Gastroesophageal sphincter (tissue), 3 donors: ENCODE measurements around the gene MATN1.

ENCODE experiments used
- EP300 ChIP-seq: sonication (generic); formaldehyde crosslinking; IDR thresholded peaks from one replicate; pipeline ENCODE4 v1.6.1; 2017; ENCODE audit warnings: antibody characterized with exemption, mild to moderate bottlenecking
- POLR2A ChIP-seq, 2 donors: fragments of 450-650 bp; IDR thresholded peaks; one replicate each; pipeline ENCODE4 v1.6.1; 2017; ENCODE audit warnings: antibody characterized with exemption in 2 of 2, mild to moderate bottlenecking in 2 of 2, moderate library complexity in 1 of 2
- TF ChIP-seq, protein P1 (sequence below), 4 experiments: fragments of 200-600 bp in 2 of 4; fragments of 450-650 bp in 2 of 4; sonication (generic) in 1 of 4; IDR thresholded peaks; one replicate each; pipeline ENCODE4 v1.5.1; 2017 to 2019; ENCODE audit warnings: antibody characterized with exemption in 4 of 4, mild to moderate bottlenecking in 2 of 4, moderate library complexity in 2 of 4

DNA sequence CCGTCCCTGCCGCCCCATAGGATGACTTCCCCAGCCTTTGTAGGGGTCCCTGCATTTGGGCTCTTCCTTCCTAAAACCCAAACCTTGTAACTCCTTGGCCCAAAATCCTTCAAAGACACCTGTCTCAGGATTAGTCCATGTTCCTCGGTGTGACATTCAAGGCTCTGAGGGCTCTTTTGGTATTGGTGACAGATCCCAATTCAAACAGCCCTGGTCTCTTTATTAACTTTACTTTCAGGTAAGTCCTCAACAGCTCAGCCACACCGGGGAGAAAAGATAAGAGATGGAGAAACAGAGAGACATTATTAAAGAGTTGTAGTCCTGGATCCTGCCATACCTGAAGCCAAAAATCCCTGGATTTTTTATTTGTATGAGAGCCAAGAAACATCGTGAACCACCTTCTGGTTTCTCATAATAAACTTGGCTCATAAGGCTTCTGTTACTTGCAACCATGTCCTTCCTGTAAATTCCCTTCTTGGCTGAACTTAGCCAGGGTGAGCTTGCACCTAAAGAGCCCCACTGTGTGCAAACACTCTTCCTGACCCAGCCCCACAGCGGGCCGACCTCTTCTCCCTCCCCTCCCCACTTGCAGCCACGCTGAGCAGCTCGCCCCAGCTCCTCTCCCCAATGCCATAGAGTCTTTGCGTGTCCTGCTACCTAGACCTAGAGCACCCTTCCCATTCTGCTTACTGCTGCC lies 7.9 kb upstream of the MATN1 start:
- TF ChIP-seq, protein P1, sequence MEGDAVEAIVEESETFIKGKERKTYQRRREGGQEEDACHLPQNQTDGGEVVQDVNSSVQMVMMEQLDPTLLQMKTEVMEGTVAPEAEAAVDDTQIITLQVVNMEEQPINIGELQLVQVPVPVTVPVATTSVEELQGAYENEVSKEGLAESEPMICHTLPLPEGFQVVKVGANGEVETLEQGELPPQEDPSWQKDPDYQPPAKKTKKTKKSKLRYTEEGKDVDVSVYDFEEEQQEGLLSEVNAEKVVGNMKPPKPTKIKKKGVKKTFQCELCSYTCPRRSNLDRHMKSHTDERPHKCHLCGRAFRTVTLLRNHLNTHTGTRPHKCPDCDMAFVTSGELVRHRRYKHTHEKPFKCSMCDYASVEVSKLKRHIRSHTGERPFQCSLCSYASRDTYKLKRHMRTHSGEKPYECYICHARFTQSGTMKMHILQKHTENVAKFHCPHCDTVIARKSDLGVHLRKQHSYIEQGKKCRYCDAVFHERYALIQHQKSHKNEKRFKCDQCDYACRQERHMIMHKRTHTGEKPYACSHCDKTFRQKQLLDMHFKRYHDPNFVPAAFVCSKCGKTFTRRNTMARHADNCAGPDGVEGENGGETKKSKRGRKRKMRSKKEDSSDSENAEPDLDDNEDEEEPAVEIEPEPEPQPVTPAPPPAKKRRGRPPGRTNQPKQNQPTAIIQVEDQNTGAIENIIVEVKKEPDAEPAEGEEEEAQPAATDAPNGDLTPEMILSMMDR (IDR thresholded peaks at IDR 0.05): no peak
- TF ChIP-seq POLR2A (IDR thresholded peaks at IDR 0.05) (no peak), EP300 (no peak)
